ENCODE data around the gene PMEPA1. TPM values are rescaled to one million over a fixed set of nuclear protein-coding genes. Genes with fewer than 3 reads are reported as not detected.

PMEPA1 gene
- total RNA-seq, 1 experiment from 2014 or later: 163 TPM

DNA sequence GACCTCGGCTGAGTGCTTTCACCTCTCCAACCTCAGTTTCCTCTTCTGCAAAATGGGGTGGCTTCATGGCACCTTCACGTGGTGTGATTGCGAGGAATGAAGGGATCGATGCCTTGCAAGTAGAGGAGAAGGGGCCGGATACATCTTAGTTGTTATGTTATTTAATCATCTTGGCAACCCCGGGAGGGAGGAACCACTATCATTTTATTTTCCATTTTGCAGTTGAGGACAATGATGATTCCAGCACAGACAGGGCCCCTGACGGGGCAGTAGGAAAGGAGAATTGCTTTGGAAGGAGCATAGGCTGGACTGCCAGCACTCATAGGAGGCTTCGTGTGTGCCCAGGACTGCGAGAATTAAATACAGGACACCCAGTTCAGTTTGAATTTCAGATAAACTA lies 2.5 kb upstream of the PMEPA1 start:
- ChIA-PET CTCF (interaction anchor here (0.6 kb wide), 1 partner anchor 280 kb away, joined by 3 read pairs; no protein-coding TSS in a partner anchor), POLR2A (ENCODE audit: unreplicated experiment) (no interaction called here)
- TF ChIP-seq, protein P1, sequence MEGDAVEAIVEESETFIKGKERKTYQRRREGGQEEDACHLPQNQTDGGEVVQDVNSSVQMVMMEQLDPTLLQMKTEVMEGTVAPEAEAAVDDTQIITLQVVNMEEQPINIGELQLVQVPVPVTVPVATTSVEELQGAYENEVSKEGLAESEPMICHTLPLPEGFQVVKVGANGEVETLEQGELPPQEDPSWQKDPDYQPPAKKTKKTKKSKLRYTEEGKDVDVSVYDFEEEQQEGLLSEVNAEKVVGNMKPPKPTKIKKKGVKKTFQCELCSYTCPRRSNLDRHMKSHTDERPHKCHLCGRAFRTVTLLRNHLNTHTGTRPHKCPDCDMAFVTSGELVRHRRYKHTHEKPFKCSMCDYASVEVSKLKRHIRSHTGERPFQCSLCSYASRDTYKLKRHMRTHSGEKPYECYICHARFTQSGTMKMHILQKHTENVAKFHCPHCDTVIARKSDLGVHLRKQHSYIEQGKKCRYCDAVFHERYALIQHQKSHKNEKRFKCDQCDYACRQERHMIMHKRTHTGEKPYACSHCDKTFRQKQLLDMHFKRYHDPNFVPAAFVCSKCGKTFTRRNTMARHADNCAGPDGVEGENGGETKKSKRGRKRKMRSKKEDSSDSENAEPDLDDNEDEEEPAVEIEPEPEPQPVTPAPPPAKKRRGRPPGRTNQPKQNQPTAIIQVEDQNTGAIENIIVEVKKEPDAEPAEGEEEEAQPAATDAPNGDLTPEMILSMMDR (conservative IDR thresholded peaks at IDR 0.05): no peak
- TF ChIP-seq EZH2 (IDR thresholded peaks at IDR 0.05; ENCODE audit: low read depth): no peak
- no peaks in the 10 kb centered on the region for H3K9me2 ChIP-seq (ENCODE audit: insufficient read depth)
- peaks cover 15% of the 10 kb centered on the region for H4K20me1 ChIP-seq (ENCODE audit: insufficient read depth)
- no peak overlapping the region for H3K4me3 ChIP-seq
- no peak for DNase-seq
- no peaks in the 10 kb centered on the region for H3K9me3 ChIP-seq (ENCODE audit: insufficient read depth, low read depth)
- H3K27me3 ChIP-seq (ENCODE audit: insufficient read depth, low read depth): no peaks in the 10 kb centered on the region
- intact Hi-C loops (cut with micrococcal nuclease; ENCODE audit: unreplicated experiment): no loop called here
- H3K4me1 ChIP-seq (replicated peaks; ENCODE audit: insufficient read depth): peaks cover 50% of the 10 kb centered on the region
- peak overlapping the region; percentile 89 for H3K4me2 ChIP-seq
- H3K36me3 ChIP-seq (ENCODE audit: low read depth): peaks cover 13% of the 10 kb centered on the region
- H3K79me2 ChIP-seq (ENCODE audit: low read depth): peaks cover 57% of the 10 kb centered on the region
- 0 out of 2 replicates have a peak overlapping the region, but pooled peaks have one; percentile 36 for H3K27ac ChIP-seq
- no peak overlapping the region for H2AFZ ChIP-seq
- H3F3A ChIP-seq (ENCODE audit: insufficient read depth, low read depth): peaks cover 26% of the 10 kb centered on the region; the same call in 1 of the 2 replicates
- BruUV-seq (replicated peaks): no TSS peak

DNA sequence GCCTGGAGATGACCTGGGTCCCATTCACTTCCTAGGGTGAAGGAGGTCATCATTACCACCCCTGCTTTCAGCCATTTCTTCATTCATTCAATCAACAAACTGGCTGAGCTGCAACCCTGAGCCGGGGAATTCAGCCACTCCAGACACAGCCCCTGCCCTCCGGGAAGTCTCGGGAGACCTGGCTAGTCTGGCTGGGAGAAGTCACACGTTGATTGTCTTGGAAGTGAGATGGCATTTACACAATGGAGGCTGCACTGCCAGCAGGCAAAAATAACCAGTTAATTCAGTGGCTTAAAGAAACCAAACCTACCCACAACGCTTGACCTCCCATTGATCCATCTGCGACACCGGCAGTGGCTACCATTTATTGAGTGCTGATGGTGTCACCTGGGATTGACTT lies 2.0 kb upstream of the PMEPA1 start:
- Histone ChIP-seq H3K79me2 (ENCODE audit: low read depth) (peaks cover 62% of the 10 kb centered on the region), H3K27ac (no peak overlapping the region), H3K4me3 (no peak overlapping the region), H3K4me1 (replicated peaks; ENCODE audit: insufficient read depth) (peaks cover 47% of the 10 kb centered on the region), H3K9me3 (ENCODE audit: insufficient read depth, low read depth) (no peaks in the 10 kb centered on the region), H3K27me3 (ENCODE audit: insufficient read depth, low read depth) (no peaks in the 10 kb centered on the region), H2AFZ (no peak overlapping the region), H3K9me2 (ENCODE audit: insufficient read depth) (no peaks in the 10 kb centered on the region), H3K36me3 (ENCODE audit: low read depth) (peaks cover 18% of the 10 kb centered on the region), H3F3A (ENCODE audit: insufficient read depth, low read depth) (peaks cover 22% of the 10 kb centered on the region; the same call in 1 of the 2 replicates), H4K20me1 (ENCODE audit: insufficient read depth) (peaks cover 21% of the 10 kb centered on the region), H3K4me2 (peak overlapping the region; percentile 89)
- CTCF ChIA-PET: interaction anchor here (0.6 kb wide), 1 partner anchor 281 kb away, joined by 3 read pairs; no protein-coding TSS in a partner anchor
- DNase-seq: no peak
- POLR2A ChIA-PET (ENCODE audit: unreplicated experiment): no interaction called here
- intact Hi-C loops (cut with micrococcal nuclease; ENCODE audit: unreplicated experiment): loop anchor here (2.0 kb wide), 3 partner anchors 19 to 189 kb away; no protein-coding TSS in a partner anchor
- TF ChIP-seq EZH2 (IDR thresholded peaks at IDR 0.05; ENCODE audit: low read depth): no peak
- TF ChIP-seq, protein P1 (conservative IDR thresholded peaks at IDR 0.05): no peak
- BruUV-seq (replicated peaks): no TSS peak

DNA sequence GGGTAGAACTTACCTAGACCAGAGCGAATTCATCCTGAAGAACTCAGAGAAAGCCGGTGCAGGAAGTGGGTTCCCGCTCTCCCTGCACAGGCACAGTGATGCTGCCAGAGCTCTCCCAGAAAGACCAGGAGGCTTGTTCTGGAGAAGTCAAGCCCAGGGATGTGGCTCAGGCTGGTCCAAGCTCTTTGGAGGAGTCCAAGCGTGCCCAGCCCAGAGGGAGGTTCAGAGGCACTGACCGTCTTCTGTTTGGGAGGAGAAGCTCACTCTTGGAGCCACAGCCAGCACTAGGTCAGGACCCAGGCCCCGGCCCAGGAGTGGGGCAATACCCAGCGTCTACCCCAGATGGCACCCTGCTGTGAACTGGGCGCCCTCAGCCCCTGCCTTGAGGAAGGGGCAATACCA lies 1.5 kb upstream of the PMEPA1 start:
- Histone ChIP-seq H3K79me2 (ENCODE audit: low read depth) (peaks cover 67% of the 10 kb centered on the region), H3F3A (ENCODE audit: insufficient read depth, low read depth) (peaks cover 22% of the 10 kb centered on the region; the same call in 1 of the 2 replicates), H3K27me3 (ENCODE audit: insufficient read depth, low read depth) (no peaks in the 10 kb centered on the region), H2AFZ (peak overlapping the region; percentile 86; the same call in 1 of the 2 replicates), H3K9me2 (ENCODE audit: insufficient read depth) (no peaks in the 10 kb centered on the region), H4K20me1 (ENCODE audit: insufficient read depth) (peaks cover 26% of the 10 kb centered on the region), H3K4me2 (peak overlapping the region; percentile 89), H3K4me3 (peak overlapping the region; percentile 89), H3K9me3 (ENCODE audit: insufficient read depth, low read depth) (no peaks in the 10 kb centered on the region), H3K36me3 (ENCODE audit: low read depth) (peaks cover 21% of the 10 kb centered on the region), H3K4me1 (replicated peaks; ENCODE audit: insufficient read depth) (peaks cover 51% of the 10 kb centered on the region), H3K27ac (peak overlapping the region; percentile 77)
- intact Hi-C loops (cut with micrococcal nuclease; ENCODE audit: unreplicated experiment): loop anchor here (2.0 kb wide), 3 partner anchors 19 to 189 kb away; no protein-coding TSS in a partner anchor
- ChIA-PET CTCF (interaction anchor here (1.5 to 2.2 kb wide), 2 partner anchors 13 to 89 kb away, joined by 7 read pairs; no protein-coding TSS in a partner anchor), POLR2A (ENCODE audit: unreplicated experiment) (interaction anchor here (0.6 to 2.5 kb wide), 3 partner anchors 13 to 99 kb away, joined by 6 to 25 read pairs (median 19); no protein-coding TSS in a partner anchor)
- DNase-seq: no peak
- TF ChIP-seq EZH2 (IDR thresholded peaks at IDR 0.05; ENCODE audit: low read depth): no peak
- TF ChIP-seq, protein P1 (conservative IDR thresholded peaks at IDR 0.05): no peak
- BruUV-seq (replicated peaks): no TSS peak
